Measurements from ENCODE around the gene MEX3D.

MEX3D gene

GRCh38 chr19:1592755-1593500 is 24.8 kb upstream of the MEX3D start, which contains the start of gene MBD3:
Gene MBD3 (minus strand): TSS chr19:1592865. CDS start chr19:1592631, 234 bp downstream.
- DNase-seq = peak; percentile 95

- peak; percentile 94 for DNase-seq
Measured at GRCh38 chr19:1592024-1592754, 24.1 kb upstream of the MEX3D start.

- DNase-seq = peak; percentile 65
Measured at GRCh38 chr19:1591421-1592023, 23.4 kb upstream of the MEX3D start.

GRCh38 chr19:1590641-1591397 is 22.7 kb upstream of the MEX3D start:
- peak; percentile 45 for DNase-seq

- no peak for DNase-seq
Measured at GRCh38 chr19:1587872-1588271, 19.7 kb upstream of the MEX3D start.

- no peak for DNase-seq
Measured at GRCh38 chr19:1585243-1585580, 17.1 kb upstream of the MEX3D start.

GRCh38 chr19:1584500-1585242 is 16.5 kb upstream of the MEX3D start:
- DNase-seq = no peak

- DNase-seq = peak; percentile 85
Measured at GRCh38 chr19:1582201-1582600, 14.1 kb upstream of the MEX3D start.

GRCh38 chr19:1580957-1581356 is 12.8 kb upstream of the MEX3D start:
- DNase-seq = no peak

- DNase-seq = no peak
Measured at GRCh38 chr19:1580382-1580781, 12.3 kb upstream of the MEX3D start.

- DNase-seq = no peak
Measured at GRCh38 chr19:1579222-1579621, 11.1 kb upstream of the MEX3D start.

GRCh38 chr19:1577929-1578618 is 9.9 kb upstream of the MEX3D start:
- DNase-seq = no peak

- DNase-seq = no peak
Measured at GRCh38 chr19:1577090-1577928, 9.2 kb upstream of the MEX3D start.

- DNase-seq = no peak
Measured at GRCh38 chr19:1576242-1577089, 8.3 kb upstream of the MEX3D start.

GRCh38 chr19:1575323-1576241 is 7.5 kb upstream of the MEX3D start:
- DNase-seq = no peak

GRCh38 chr19:1574354-1575136 is 6.4 kb upstream of the MEX3D start:
- no peak for DNase-seq

GRCh38 chr19:1572795-1573194 is 4.7 kb upstream of the MEX3D start:
- no peak for DNase-seq

GRCh38 chr19:1571358-1571757 is 3.2 kb upstream of the MEX3D start:
- DNase-seq = no peak
